ENCODE measurements around the gene SLX4IP.

Gene SLX4IP

DNA sequence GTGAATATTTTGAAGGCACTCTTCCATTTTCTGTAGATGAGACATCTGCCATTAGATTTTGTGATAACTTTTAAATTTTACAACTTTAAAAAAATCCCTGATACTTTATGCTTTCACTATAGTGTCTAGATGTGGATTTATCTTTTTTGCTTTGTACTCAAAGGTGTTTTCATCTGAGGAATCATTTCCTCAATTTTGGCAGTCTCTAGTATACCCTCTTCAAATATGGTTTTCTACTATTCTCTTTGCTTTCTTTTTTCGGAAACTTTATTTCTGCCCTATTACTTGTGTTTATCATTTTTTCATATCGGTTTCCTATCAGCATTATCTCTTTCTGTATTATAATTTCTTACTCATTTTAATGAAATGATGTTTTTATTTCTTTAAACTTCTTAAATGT lies 62.2 kb downstream of the SLX4IP start:
- no peak overlapping the region for H3K4me2 ChIP-seq (ENCODE audit: low read length)
- no peaks in the 10 kb centered on the region for H3K27me3 ChIP-seq (ENCODE audit: control insufficient read depth, insufficient read depth, low read length)
- H2AFZ ChIP-seq = no peak overlapping the region
- no peak overlapping the region for H3K9ac ChIP-seq
- H3K79me2 ChIP-seq = no peaks in the 10 kb centered on the region
- H3K36me3 ChIP-seq (ENCODE audit: control insufficient read depth, insufficient read depth, low read length) = no peaks in the 10 kb centered on the region
- H3K9me3 ChIP-seq (ENCODE audit: control insufficient read depth, low read length) = no peaks in the 10 kb centered on the region
- TF ChIP-seq, protein P1, sequence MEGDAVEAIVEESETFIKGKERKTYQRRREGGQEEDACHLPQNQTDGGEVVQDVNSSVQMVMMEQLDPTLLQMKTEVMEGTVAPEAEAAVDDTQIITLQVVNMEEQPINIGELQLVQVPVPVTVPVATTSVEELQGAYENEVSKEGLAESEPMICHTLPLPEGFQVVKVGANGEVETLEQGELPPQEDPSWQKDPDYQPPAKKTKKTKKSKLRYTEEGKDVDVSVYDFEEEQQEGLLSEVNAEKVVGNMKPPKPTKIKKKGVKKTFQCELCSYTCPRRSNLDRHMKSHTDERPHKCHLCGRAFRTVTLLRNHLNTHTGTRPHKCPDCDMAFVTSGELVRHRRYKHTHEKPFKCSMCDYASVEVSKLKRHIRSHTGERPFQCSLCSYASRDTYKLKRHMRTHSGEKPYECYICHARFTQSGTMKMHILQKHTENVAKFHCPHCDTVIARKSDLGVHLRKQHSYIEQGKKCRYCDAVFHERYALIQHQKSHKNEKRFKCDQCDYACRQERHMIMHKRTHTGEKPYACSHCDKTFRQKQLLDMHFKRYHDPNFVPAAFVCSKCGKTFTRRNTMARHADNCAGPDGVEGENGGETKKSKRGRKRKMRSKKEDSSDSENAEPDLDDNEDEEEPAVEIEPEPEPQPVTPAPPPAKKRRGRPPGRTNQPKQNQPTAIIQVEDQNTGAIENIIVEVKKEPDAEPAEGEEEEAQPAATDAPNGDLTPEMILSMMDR (IDR thresholded peaks at IDR 0.05) = no peak
- H3K4me3 ChIP-seq (ENCODE audit: low read depth, low read length) = no peak overlapping the region
- H3K27ac ChIP-seq = no peak overlapping the region
- no peaks in the 10 kb centered on the region for H3K4me1 ChIP-seq

DNA sequence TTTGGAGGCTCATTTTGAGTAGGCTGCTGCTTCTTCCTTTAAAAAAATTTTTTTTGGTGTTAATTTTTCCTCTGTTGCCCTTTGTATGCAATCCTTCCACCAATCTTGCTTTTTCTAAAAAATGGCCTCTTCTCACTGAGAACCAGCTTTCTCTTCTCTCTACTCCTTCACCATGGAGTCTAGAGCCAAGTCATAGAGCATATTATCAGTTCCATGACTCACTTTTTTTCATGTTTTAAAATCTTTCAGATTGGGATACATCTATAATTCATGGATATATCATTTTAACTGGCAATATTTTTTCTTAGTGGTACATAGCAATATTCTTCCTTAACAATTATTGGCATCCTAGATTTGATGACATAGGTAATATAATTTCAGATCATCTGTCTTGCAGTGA lies 62.7 kb downstream of the SLX4IP start:
- Histone ChIP-seq H3K27me3 (ENCODE audit: control insufficient read depth, insufficient read depth, low read length) (no peaks in the 10 kb centered on the region), H3K79me2 (no peaks in the 10 kb centered on the region), H3K9me3 (ENCODE audit: control insufficient read depth, low read length) (no peaks in the 10 kb centered on the region), H3K36me3 (ENCODE audit: control insufficient read depth, insufficient read depth, low read length) (no peaks in the 10 kb centered on the region), H3K4me1 (no peaks in the 10 kb centered on the region), H3K4me2 (ENCODE audit: low read length) (no peak overlapping the region), H3K9ac (no peak overlapping the region), H3K4me3 (ENCODE audit: low read depth, low read length) (no peak overlapping the region), H2AFZ (no peak overlapping the region), H3K27ac (no peak overlapping the region)
- TF ChIP-seq, protein P1 (IDR thresholded peaks at IDR 0.05) = no peak

DNA sequence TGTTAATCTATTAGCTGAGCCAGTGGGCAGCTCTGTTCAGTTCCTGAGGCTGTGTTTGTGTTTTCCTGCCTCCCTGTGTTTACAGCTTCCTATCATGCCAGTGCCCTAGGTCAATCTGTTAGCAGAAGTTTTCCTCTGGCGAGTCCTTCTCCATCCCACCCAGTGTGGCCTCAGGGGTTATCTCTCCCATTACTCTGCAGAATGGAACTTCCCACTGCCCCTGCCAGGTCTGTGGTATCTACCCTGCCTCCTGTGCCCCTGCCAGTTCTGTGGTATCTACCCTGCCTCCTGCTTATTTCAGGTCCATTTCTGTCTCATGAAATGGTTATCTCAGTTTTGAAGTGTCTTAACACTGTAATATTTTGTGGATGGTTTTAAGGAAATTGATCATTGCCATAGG lies 63.1 kb downstream of the SLX4IP start:
- Histone ChIP-seq H3K9ac (no peak overlapping the region), H2AFZ (no peak overlapping the region), H3K9me3 (ENCODE audit: control insufficient read depth, low read length) (no peaks in the 10 kb centered on the region), H3K27me3 (ENCODE audit: control insufficient read depth, insufficient read depth, low read length) (no peaks in the 10 kb centered on the region), H3K79me2 (no peaks in the 10 kb centered on the region), H3K4me1 (no peaks in the 10 kb centered on the region), H3K27ac (no peak overlapping the region), H3K4me3 (ENCODE audit: low read depth, low read length) (no peak overlapping the region), H3K36me3 (ENCODE audit: control insufficient read depth, insufficient read depth, low read length) (no peaks in the 10 kb centered on the region), H3K4me2 (ENCODE audit: low read length) (no peak overlapping the region)
- TF ChIP-seq, protein P1 (IDR thresholded peaks at IDR 0.05) = no peak

DNA sequence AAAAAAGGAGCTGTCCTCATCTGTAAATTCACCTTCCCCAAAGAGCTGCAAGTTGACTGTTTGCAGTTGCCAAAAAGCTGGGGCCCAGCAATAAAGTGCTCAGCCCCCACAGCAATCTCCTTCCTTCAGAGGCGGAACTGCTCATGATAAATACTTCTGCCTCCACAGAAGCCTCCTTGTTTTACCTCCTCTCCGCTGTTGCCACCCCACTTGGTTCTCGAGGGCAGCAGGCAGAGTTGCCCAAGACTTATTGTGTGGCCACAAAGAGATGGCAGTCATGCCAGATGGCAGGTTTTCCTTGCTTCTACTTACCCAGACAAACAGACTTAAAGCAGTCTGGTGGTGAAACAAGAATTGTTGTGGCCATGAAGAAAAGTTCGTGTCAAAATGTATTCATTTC lies 66.3 kb downstream of the SLX4IP start:
- Histone ChIP-seq H3K4me1 (peaks cover 15% of the 10 kb centered on the region), H3K36me3 (ENCODE audit: control insufficient read depth, insufficient read depth, low read length) (no peaks in the 10 kb centered on the region), H3K27ac (no peak overlapping the region), H3K9me3 (ENCODE audit: control insufficient read depth, low read length) (no peaks in the 10 kb centered on the region), H2AFZ (no peak overlapping the region), H3K4me3 (ENCODE audit: low read depth, low read length) (no peak overlapping the region), H3K9ac (no peak overlapping the region), H3K27me3 (ENCODE audit: control insufficient read depth, insufficient read depth, low read length) (no peaks in the 10 kb centered on the region), H3K79me2 (no peaks in the 10 kb centered on the region), H3K4me2 (ENCODE audit: low read length) (no peak overlapping the region)
- TF ChIP-seq, protein P1 (IDR thresholded peaks at IDR 0.05) = no peak

DNA sequence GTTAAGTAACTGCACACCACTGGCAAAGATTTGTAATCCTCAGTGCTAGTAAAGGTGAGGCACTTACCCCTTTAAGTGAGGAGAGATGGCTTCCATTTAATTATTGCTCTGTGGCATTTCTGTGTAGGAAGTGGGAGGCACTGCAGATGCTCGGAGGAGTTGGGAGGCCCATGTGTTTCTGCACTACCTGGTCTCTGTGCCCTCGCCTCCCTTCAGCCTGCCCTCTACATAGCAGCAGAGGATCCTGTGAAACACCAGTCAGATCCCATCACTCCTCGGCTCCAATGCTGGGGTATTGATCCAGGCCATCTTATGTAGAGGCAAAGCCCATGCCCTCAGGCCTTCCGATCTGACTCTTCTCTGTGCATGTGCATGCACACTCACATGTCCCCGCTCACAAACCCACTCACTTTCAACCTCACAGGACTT lies 67.0 kb downstream of the SLX4IP start:
- Histone ChIP-seq H2AFZ (no peak overlapping the region), H3K4me2 (ENCODE audit: low read length) (no peak overlapping the region), H3K9ac (no peak overlapping the region), H3K79me2 (no peaks in the 10 kb centered on the region), H3K4me1 (peaks cover 16% of the 10 kb centered on the region), H3K36me3 (ENCODE audit: control insufficient read depth, insufficient read depth, low read length) (no peaks in the 10 kb centered on the region), H3K27me3 (ENCODE audit: control insufficient read depth, insufficient read depth, low read length) (no peaks in the 10 kb centered on the region), H3K9me3 (ENCODE audit: control insufficient read depth, low read length) (no peaks in the 10 kb centered on the region), H3K27ac (no peak overlapping the region), H3K4me3 (ENCODE audit: low read depth, low read length) (no peak overlapping the region)
- TF ChIP-seq, protein P1 (IDR thresholded peaks at IDR 0.05) = no peak
